K562 (cell line): ENCODE data around the gene TPK1. TPM values are rescaled to one million over a fixed set of nuclear protein-coding genes. Genes with fewer than 3 reads are reported as not detected.

Experiments used
- ATAC-seq: fragments of 200-7000 bp; cut with Tn5 transposase; 3 replicates; pipeline ENCODE4 v1.9.1; 2020; ENCODE audit warnings: moderate library complexity
- BruUV-seq: library from RNA; stranded (reverse); fragments of 400-500 nt; replicated peaks from 2 replicates; lab custom pipeline; 2021; lab: Mats Ljungman, UMichigan
- CTCF ChIA-PET: fragments of 300-600 bp; formaldehyde crosslinking; extraction: SDS; loops from one replicate; lab custom pipeline; 2021; ENCODE audit warnings: low intra/inter-chr PET ratio; lab: Yijun Ruan, JAX
- POLR2A ChIA-PET: fragments of 300-600, 350-650 bp; sonication (Branson Sonifier 250); formaldehyde crosslinking; extraction: SDS; loops from one replicate; lab custom pipeline; 2021; ENCODE audit warnings: antibody characterized with exemption, inconsistent platforms; lab: Yijun Ruan, JAX
- DNase-seq, 4 experiments: peaks; one replicate each; pipeline versions ENCODE4 v3.0.0 to v3.0.0-alpha.2; 2011 to 2018; ENCODE audit warnings: low spot score in 3 of 4, mixed read lengths in 3 of 4; ENCODE audit errors: extremely low read depth in 1 of 4
- FAIRE-seq: peaks from 2 replicates; lab custom pipeline; 2011; peaks lifted over from hg19 to GRCh38; lab: Jason Lieb, UNC
- H2AFZ ChIP-seq: 2 replicates; pipeline ENCODE4 v1.6.0; 2011; ENCODE audit warnings: low read depth, low read length, control low read depth, inconsistent platforms
- H3K27ac ChIP-seq: fragments of 200-600 bp; 3 replicates; pipeline ENCODE4 v1.8.0; 2011; ENCODE audit warnings: low read depth, mild to moderate bottlenecking, control low read depth, inconsistent platforms, low read length, moderate library complexity, mixed read lengths; ENCODE audit errors: extremely low read depth
- H3K27me3 ChIP-seq, 2 experiments: fragments of 300-600 bp in 1 of 2; 2 replicates in 1 of 2; 3 replicates in 1 of 2; pipeline versions ENCODE4 v1.6.0 to v1.8.0; 2011; ENCODE audit warnings: inconsistent platforms in 2 of 2, low read length in 2 of 2, mild to moderate bottlenecking in 1 of 2, mixed read lengths in 1 of 2, moderate library complexity in 1 of 2; ENCODE audit not compliant: control insufficient read depth in 2 of 2, insufficient read depth in 2 of 2
- H3K36me3 ChIP-seq: fragments of 300-600 bp; 3 replicates; pipeline ENCODE4 v1.8.0; 2011; ENCODE audit warnings: mild to moderate bottlenecking, low read length, inconsistent platforms; ENCODE audit not compliant: control insufficient read depth, insufficient read depth
- H3K4me1 ChIP-seq, 2 experiments: fragments of 200-600 bp in 1 of 2; replicated peaks in 1 of 2; 2 replicates in 1 of 2; 3 replicates in 1 of 2; pipeline versions ENCODE4 v1.5.1 to v1.8.0; 2011; ENCODE audit warnings: inconsistent platforms in 2 of 2, low read length in 2 of 2, mild to moderate bottlenecking in 1 of 2, mixed read lengths in 1 of 2, moderate library complexity in 1 of 2; ENCODE audit not compliant: control insufficient read depth in 2 of 2, insufficient read depth in 2 of 2
- H3K4me2 ChIP-seq: 2 replicates; pipeline ENCODE4 v1.6.1; 2011; ENCODE audit warnings: low read length, control low read depth, inconsistent platforms, mixed read lengths; ENCODE audit not compliant: insufficient read depth
- H3K4me3 ChIP-seq: fragments of 200-600 bp; sonication (generic), shearing (Covaris generic); 2 replicates; pipeline ENCODE4 v1.5.1; 2016; ENCODE audit warnings: control low read depth, inconsistent platforms
- H3K79me2 ChIP-seq: fragments of 200-600 bp; 3 replicates; pipeline ENCODE4 v1.8.0; 2011; ENCODE audit warnings: low read length, inconsistent platforms; ENCODE audit not compliant: control insufficient read depth, insufficient read depth
- H3K9ac ChIP-seq, 2 experiments: 2 replicates each; pipeline versions ENCODE4 v1.6.0 to v1.6.1; 2011; ENCODE audit warnings: low read depth in 2 of 2, low read length in 2 of 2, control low read depth in 1 of 2, inconsistent platforms in 1 of 2, mild to moderate bottlenecking in 1 of 2, mixed read lengths in 1 of 2; ENCODE audit not compliant: insufficient read depth in 1 of 2
- H3K9me1 ChIP-seq: one replicate; pipeline ENCODE4 v1.6.0; 2011; ENCODE audit warnings: inconsistent platforms, mild to moderate bottlenecking, low read length, moderate library complexity; ENCODE audit not compliant: control insufficient read depth, insufficient read depth
- H3K9me3 ChIP-seq: replicated peaks from 2 replicates; pipeline ENCODE4 v1.5.1; 2011; ENCODE audit warnings: low read depth, low read length, inconsistent platforms; ENCODE audit not compliant: control insufficient read depth, insufficient read depth
- H4K20me1 ChIP-seq: replicated peaks from 2 replicates; pipeline ENCODE4 v1.6.1; 2011; ENCODE audit warnings: low read length, inconsistent platforms, mixed read lengths; ENCODE audit not compliant: control insufficient read depth, insufficient read depth
- CTCF ChIP-seq, 3 experiments: IDR thresholded peaks in 2 of 3; conservative IDR thresholded peaks in 1 of 3; 2 replicates each; pipeline ENCODE4 v1.5.1; 2011 to 2012; ENCODE audit warnings: low read length in 3 of 3, mild to moderate bottlenecking in 3 of 3, control low read depth in 2 of 3, improper control_type of control experiment in 1 of 3, inconsistent platforms in 1 of 3, low read depth in 1 of 3, mixed read lengths in 1 of 3, moderate library complexity in 1 of 3; ENCODE audit not compliant: insufficient read depth in 2 of 3
- RAD21 ChIP-seq, 2 experiments: fragments of 250-450 bp in 1 of 2; fragments of 450-650 bp in 1 of 2; sonication (Bioruptor Pico) in 1 of 2; formaldehyde crosslinking in 1 of 2; IDR thresholded peaks in 1 of 2; conservative IDR thresholded peaks in 1 of 2; 2 replicates each; pipeline versions ENCODE4 v1.4.0 to v1.8.0; 2020 to 2022; ENCODE audit warnings: mild to moderate bottlenecking in 2 of 2, moderate library complexity in 1 of 2
- RERE ChIP-seq: sonication (generic); formaldehyde crosslinking; IDR thresholded peaks from 2 replicates; pipeline ENCODE4 v1.8.0; 2023; ENCODE audit warnings: missing genetic modification reagents, mild to moderate bottlenecking, borderline replicate concordance
- WGBS: fragments of 100-300 bp; shearing (Covaris generic); methylation state at CpG from one replicate; pipeline ENCODE4 v1.1.6; 2016; ENCODE audit warnings: low coverage, mixed read lengths; ENCODE audit not compliant: insufficient coverage; ENCODE audit errors: missing lambda C conversion rate; 5-methylcytosine and 5-hydroxymethylcytosine counted together
- in situ Hi-C: fragments of 300-500 bp; cut with MboI; formaldehyde crosslinking; loops from 4 replicates; pipeline ENCODE4 v1.15.0; 2018; ENCODE audit warnings: inconsistent platforms, mixed read lengths
- intact Hi-C: fragments of 100-400 bp; cut with micrococcal nuclease; formaldehyde crosslinking; loops from 2 replicates; pipeline ENCODE4 v1.14.2; 2022
- polyA plus RNA-seq, 8 experiments: library from polyadenylated mRNA; depleted of rRNA in 4 of 8; stranded (reverse) in 5 of 8; unstranded in 3 of 8; fragments of >200 nt; fragmentation: Nextera tagmentation in 2 of 8; fragmentation: Illumina TruSeq in 1 of 8; extraction: Ambion mirVana in 2 of 8; extraction: Trizol in 1 of 8; gene quantifications; 2 replicates each; pipeline versions ENCODE4 v1.2.1 to v1.2.3, GENCODE V29; 2011 to 2014; ENCODE audit warnings: inconsistent platforms in 1 of 8, missing spikeins in 1 of 8
- total RNA-seq, 7 experiments: library from RNA; depleted of rRNA in 6 of 7; stranded (reverse); fragments of >200 nt in 6 of 7; fragmentation: Illumina TruSeq in 2 of 7; extraction: Trizol in 2 of 7; gene quantifications; 2 replicates each; pipeline versions ENCODE4 v1.2.1 to v1.2.3, GENCODE V29; 2011 to 2021; ENCODE audit warnings: low replicate concordance in 1 of 7

The TPK1 gene
- total and polyA plus RNA-seq, 9 of the 15 experiments (the other 6 are each of a cell fraction or from before 2014, with no cell fraction given) = 5.1 to 16.2 (median 9.2) TPM

- intact Hi-C loops = no loop called here
- FAIRE-seq = peak; percentile 69
- 3% methylated on average over 4 of the region's 4 CpGs for WGBS
- in situ Hi-C loops = no loop called here
- ATAC-seq = peak; percentile 82
- H3K27ac ChIP-seq = no peak overlapping the region
- no peaks in the 10 kb centered on the region for H3K9me1 ChIP-seq
- ChIA-PET CTCF (interaction anchor here (1.2 kb wide), 1 partner anchor 1430 kb away, joined by 5 read pairs; no protein-coding TSS in a partner anchor), POLR2A (no interaction called here)
- H3K9ac ChIP-seq = no peak overlapping the region
- H3K27me3 ChIP-seq = no peaks in the 10 kb centered on the region
- no peaks in the 10 kb centered on the region for H3K79me2 ChIP-seq
- H3K9me3 ChIP-seq = no peaks in the 10 kb centered on the region
- no peaks in the 10 kb centered on the region for H3K4me1 ChIP-seq
- no TSS peak for BruUV-seq
- H3K4me2 ChIP-seq = no peak overlapping the region
- no peaks in the 10 kb centered on the region for H3K36me3 ChIP-seq
- H2AFZ ChIP-seq = no peak overlapping the region
- DNase-seq = peak; percentile 23 to 61 (median 25)
- H4K20me1 ChIP-seq = no peaks in the 10 kb centered on the region
- H3K4me3 ChIP-seq = no peak overlapping the region
- peak; percentile 51 to 72 for TF ChIP-seq RAD21 (CRISPR knock-in tag; conservative IDR thresholded peaks at IDR 0.05 in 1 of 2, IDR thresholded peaks at IDR 0.05 in 1 of 2)
- no peak for TF ChIP-seq RERE (CRISPR knock-in tag)
- peak in 2 of 3 experiments; percentile 55 to 64; a peak in 4 of 6 replicates for TF ChIP-seq CTCF (IDR thresholded peaks at IDR 0.05 in 2 of 3, conservative IDR thresholded peaks at IDR 0.05 in 1 of 3; ENCODE audit: insufficient read depth in 2 of 3, low read depth in 1 of 3, low read length in 3 of 3)
These were observed 398.3 kb downstream of the TPK1 start for GRCh38 chr7:144437370-144438191.
